IPS-NIHi11 (cell line): ENCODE results near the gene WNK2.

ENCODE experiments used
- DNase-seq: peaks from one replicate; pipeline ENCODE4 v3.0.0; 2012; ENCODE audit warnings: mixed read lengths, low spot score

Gene WNK2

DNA sequence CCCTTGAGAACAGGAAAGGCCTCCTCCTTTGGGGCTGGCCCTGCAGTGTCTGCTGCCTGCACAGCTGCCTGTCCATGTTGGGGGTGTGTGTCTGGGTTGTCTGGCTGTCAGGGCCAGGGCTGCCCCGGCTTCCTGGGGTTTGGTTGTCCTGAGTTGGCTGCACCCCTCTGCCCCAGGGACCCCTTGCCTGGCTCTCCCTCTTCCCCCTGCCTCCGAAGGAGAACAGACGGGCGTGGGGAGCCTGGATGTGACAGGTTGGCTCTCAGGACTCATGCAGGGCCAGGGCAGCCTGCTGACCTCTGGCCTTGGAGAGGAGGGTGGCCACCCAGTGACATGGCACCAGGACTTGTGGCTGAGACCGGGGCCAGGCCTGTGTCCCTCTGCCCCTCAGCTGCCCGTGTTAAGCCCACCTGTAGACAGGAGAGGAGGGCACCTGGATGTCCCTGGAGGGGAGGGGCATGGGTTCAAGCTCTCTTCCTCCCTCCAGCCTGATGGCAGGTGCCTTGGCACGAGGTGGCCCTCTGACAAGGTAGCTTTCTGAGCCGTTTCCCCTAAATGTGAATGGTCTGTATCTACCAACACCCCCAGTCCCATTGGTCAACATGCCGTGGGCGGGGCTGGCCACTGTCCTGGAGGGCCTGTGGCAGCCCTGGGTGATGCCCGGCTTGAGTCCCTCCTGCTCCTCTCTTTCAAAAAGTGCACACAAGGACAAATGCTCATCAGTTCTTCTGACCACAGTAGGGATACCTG lies 34.9 kb downstream of the WNK2 start:
- DNase-seq = no peak

DNA sequence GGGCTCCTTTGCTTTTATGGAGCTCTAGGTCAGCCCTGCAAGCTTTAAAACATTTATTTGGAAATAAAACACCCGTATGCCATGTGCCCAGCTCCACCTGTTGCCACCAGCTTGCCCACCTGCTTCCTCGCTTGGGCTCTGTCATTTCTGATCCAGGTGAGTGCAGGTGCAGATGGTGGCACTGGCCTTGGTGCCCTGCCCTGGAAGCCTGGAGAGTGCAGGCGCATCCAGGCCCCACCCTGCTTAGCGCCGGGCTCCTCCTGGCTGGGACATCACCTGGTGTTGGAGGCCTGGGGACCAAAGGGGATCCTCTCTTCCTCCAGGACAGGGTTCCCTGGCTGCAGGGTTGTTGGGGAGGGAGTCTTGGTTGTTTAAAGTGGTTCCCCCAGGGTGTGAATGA lies 35.8 kb downstream of the WNK2 start:
- no peak for DNase-seq

DNA sequence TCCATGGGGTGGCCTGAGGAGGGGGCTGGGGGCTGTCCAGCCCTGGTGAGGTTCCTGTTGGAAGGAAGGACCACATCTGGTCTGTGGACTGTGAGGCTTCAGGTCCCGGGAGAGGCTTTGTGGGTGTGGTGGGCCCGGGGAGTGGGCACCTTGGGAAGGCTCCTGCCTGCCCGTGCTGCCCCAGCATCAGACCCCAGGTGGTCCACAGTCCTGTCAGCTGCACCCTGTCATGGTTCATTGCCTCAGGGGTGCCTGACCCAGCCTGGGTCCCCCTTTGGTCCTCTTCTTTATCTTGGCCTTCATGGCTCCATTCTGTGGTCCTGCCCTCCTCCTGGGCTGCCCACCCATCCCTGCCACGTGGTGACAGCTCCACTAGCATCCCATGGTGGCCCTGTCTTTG lies 36.7 kb downstream of the WNK2 start:
- DNase-seq = no peak

DNA sequence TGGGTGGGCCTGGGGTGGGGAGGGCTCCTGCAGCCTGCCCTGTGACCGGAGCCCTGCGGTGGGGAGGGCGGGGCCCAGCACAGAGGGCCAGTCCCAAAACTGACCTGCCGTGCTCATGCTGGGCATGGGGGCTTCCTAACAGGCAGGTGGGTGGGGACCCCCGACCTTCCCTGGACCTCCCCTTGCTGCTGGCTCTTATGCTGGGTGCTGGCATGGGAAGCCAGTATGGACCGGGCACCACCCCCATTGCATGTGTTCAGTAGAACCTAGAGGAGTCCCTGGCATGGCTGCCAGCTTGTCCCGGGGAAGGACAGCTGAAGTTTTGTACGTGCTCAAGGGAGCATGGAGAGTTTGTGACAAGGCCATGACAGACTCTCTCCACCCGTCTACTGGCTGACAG lies 37.1 kb downstream of the WNK2 start:
- DNase-seq = no peak

DNA sequence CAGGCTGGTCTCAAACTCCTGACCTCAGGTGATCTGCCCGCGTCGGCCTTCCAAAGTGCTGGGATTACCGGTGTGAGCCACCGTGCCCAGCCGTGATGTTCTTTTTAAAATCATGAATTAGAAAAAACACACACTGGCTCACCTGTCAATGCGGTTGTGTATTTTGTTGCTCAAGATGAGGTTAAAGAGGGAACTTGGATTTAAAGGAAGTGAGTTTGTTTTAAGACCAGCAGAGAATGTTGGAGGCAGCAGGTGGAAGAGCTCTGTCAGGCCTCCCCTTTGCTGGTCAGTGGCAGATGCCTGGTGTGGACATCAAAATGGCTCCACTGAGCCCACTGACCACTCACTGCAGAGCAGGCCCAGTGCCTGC lies 38.9 kb downstream of the WNK2 start:
- no peak for DNase-seq

DNA sequence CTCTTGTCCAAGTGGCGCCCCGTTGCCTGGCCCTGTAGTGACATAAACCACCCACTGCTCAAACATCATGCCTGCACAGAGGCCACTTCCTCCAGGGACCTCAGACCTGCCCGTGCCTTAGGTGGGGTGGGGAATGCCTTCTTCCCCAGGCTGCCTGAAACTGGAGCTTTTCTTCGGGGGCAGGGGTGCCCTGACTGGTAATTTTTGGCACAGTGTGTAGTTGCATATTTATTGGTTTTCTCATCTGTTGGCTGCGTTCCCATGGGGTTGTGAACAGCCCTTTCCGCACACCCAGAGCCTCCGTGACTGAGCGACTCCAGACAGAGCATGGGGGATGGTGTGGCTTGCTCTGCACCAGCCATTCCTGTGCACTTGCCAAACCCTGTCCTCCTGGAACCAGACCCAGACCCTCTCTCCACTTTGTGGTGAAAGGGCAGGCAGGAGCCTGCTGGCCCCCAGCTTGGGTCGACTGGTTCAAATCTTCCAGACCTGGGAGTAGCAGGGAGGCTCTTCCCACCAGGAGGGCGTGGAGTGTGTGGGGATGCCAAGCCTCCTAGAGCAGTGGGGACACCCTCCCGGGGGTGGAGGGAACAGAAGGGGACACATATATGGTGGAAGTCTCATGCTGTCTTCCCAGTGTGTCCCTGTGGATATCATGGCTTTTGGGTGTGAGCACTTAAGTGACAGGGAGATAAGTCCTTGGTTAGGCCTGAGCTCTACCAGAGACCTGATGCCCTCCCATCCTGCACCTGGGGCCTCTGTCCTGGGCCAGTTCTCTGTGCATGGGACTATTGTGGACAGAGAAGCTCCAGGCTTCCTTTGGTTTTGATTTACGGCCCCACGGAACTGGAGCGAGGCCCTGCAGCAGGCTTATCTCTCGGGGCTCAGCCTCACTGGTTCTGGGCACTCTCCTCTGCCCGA lies 39.6 kb downstream of the WNK2 start:
- DNase-seq = peak; percentile 54

DNA sequence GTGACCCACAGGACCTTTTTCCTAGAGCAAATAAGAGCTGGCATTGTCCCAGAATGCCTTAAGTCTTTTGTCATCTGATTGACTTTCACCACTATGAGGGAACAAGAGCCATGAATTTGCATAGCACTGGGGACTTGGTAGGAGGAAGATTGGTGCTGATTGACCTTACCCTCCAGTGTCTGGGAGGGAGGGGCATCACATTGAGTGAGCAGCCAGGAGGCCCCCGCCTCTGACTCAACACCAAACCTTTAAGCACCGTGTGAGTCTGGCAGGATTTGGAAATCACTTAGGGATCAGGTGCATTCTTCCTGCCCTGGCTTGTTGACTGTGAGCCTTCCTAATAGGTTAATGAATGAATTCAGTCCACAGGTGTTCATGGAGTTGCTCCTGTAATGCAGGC lies 40.7 kb downstream of the WNK2 start:
- peak; percentile 64 for DNase-seq

DNA sequence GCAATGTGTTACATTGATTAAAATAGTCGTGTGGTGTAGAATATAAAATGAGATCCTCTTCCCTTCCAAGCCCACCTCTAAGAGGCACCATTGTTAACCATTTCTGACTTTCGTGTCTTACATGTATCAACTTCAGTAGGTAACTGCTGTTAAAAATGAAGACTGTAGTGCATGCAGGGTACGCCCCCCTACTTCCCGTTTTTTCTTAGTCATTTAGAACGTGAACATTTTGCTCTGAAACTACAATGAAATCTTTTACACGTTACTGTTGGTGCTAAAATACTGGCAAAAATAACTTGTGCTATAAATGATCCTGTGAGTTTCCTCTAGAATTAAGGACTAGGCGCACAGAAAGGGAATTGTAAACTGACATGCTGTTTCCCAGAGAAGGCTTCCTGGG lies 41.5 kb downstream of the WNK2 start:
- DNase-seq = no peak

DNA sequence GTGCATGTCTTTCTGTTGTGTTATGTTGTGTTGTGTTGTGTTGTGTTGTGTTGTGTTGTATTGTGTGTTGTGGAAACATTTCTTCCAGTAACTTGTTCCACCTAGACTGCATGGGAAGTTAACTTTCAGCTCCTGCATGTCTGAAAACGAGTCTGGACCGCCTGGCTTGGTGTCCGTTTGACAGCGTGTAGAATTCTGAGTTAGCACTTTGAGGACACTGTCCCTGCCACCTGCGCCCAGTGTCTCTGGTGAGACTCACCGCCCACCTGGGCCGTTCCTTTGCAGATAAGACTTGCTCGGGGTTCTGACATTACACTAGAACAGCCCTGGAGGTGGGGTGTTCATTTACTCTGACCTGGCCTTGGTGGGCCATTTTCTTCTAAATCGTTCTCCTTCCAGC lies 42.0 kb downstream of the WNK2 start:
- DNase-seq = no peak

DNA sequence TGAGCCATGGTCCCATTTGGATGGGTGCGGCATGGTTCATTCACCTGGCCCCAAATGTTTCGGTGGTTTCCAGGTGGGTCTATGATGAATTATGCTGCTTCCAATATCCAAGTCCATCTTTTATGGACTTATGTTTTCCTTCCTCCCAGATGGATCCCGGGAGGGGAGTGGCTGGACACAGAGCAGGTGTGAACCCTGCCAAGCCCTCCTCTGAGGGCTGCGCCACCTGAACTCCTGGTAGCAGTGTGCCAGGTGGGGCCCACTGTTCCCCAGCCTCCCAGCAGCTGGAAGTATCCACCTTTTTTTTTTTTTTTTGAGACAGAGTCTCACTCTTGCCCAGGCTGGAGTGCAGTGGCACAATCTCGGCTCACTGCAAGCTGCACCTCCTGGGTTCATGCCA lies 42.9 kb downstream of the WNK2 start:
- DNase-seq = no peak

DNA sequence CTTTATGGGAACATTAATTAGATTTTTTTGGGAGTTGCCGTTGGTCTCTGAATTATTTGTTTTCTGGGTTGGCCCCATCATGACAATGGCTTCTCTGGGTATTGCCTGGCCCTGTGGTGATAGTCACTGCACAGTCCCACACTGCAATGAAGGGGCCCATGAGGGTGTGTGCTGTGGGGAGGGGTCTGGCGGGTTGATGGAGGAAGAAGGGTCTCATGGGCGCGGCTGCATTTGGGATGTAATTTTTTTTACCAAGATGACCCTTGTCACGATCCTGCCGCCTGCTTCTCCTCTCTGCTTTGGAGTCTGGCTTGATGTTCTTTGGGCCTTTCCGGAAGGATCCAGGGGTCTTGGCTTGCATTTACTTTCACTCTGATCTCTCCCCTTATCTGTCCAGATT lies 44.1 kb downstream of the WNK2 start:
- no peak for DNase-seq

DNA sequence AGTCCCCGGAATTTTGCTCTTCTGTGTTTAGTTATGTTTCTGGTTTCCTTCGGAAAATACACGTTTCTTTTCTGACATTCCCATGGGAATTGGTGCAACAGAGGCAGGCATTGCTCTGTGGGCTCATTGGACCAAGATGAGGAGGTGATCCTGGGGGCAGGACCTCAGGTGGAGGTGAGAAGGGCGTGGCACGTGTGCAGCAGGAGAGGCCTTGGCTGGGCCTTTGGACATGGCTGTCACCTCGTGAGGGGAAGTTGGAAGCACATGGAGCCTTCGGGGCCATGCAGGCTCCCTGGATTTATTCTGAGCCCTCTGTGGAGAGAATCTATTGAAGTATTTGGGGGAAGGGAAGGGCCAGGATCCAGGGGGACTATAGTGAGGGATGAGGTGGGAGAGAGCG lies 44.5 kb downstream of the WNK2 start:
- DNase-seq = no peak

DNA sequence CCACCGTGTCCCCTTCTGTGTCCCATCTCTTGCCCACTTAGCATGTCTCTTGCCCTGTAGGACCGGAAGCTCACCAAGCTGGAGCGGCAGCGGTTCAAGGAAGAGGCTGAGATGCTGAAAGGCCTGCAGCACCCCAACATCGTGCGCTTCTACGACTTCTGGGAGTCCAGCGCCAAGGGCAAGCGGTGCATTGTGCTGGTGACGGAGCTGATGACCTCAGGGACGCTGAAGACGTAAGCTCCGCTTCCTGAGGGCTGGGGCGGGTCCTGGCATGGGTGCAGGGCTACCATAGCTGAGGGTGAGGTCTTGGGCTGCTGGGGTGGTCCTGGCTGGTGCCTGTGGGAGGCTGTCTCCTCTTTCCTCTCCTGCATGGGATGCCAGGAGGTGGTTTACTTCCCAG lies 45.7 kb downstream of the WNK2 start:
- no peak for DNase-seq

DNA sequence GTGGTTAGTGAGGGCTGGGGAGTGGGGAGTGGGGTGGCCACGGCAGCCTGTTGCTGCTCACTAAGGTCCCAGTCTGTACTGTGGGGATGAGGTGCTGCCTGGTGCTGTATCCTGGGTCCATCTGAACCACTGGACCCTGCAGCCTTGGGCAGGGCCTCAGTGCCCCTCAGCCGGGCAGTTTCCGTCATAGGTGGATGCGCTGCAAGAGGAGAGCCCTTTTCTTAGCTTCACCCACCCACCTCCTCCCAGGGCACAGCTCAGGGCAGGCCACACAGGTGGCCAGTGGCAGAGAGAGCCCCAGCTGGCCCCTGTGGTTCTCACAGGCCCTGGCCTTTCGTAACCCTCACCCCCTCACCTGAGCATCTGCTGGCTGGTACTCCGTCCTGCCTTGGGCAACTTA lies 46.2 kb downstream of the WNK2 start:
- no peak for DNase-seq

DNA sequence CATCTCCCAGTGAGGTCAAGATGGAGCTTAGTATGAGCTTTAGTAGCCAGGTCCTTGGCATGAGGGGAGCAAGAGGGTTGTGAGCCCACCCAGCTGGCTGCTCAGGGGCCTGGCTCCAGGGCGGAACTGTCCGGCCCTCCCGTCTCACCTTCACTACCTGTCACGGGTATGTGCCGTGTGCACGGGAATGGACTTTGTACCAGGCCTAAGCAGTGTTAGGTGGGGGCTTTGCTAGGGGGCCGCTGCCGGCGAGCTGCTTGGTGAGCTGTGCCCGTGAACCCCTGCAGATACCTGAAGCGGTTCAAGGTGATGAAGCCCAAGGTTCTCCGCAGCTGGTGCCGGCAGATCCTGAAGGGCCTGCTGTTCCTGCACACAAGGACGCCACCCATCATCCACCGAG lies 46.7 kb downstream of the WNK2 start:
- no peak for DNase-seq

DNA sequence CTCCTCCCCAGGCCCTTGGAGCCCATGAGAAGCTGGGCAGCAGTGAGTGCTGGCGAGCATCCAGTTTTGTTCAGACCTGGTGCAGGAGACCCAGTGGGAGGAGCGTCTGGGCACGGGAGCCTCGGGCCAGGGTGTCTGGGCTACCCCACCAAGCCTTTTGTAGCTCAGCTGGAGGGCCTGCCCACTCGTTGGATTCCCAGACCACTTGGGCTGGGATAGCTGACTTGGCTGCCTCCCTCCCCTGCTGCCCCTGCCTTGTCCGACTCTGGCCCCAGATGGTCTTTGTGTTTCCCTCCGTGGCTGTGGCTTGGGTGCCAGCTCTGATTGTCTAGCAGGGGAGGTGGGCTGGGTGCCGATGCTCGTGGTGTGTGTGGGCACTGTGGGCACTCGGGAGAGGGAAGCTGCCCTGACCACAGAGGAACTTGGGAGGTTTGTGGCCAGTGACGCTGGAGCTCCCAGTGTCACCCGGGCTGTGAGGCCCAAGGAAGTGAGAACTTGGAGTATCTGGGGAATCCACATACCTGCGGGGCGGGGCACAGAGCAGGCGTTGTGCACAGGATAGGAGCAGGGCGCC lies 47.3 kb downstream of the WNK2 start:
- DNase-seq = no peak

DNA sequence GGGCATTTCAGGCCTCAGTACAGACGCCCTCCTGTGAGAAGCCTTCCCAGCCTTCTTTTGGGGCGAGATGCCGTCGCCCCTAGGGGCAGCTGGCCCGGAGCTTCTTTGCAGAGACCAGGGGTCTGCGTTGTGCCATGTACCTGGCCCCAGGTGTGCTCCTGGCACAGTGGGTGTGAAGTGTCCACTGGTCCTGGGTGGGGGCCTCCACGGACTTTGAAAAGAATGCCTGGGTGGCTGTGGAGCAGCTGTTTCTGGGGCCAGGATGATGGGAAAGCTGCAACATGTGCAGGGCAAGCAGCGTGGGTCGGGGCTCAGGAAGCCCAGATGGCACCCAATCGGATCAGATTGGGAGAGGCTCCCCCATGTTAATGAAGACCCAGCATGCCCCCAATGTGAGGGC lies 47.8 kb downstream of the WNK2 start:
- DNase-seq = no peak

DNA sequence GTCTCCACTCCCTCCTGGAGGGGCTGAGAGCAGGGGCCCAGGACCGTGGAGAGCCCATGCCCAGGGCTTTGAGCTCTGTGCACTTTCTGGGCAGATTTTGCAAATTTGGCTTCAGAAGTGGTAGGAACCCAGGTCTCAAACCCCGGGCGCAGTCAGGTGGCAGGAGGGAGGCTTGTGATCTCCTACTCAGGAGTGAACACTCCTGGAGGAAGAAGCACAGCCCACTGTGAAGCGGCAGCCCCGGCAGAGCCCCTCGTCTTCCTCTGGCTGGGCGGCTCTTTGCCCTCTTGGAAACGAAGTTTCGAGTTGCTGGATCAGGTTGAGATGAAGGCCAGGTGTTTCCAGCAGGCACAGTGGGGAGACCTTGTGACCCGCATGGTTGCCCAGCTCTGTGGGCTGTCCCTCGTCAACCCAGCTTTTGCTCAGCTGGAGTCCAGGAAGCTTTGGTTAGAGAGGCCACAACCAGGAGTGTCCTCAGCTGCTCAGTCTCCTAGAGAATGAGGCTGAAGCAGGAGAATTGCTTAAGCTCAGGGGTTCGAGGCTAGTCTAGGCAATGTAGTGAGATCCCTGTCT lies 48.5 kb downstream of the WNK2 start:
- DNase-seq = no peak

DNA sequence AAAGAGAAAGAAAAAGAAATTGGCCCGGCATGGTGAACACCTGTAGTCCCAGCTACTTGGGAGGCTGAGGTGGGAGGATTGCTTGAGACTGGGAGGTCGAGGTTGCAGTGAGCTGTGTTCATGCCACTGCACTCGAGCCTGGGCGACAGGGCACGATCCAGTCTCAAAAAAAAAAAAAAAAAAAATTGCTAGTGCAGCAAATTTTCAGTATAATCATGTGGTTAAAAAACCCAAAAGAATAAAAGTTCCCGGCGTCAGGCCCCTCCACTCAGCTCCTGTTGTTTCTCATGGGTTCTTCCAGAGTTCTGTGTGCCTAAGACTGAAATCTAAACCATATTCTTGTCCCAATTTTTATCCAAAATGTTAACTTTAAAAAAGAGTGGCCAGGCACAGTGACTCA lies 49.1 kb downstream of the WNK2 start:
- no peak for DNase-seq

DNA sequence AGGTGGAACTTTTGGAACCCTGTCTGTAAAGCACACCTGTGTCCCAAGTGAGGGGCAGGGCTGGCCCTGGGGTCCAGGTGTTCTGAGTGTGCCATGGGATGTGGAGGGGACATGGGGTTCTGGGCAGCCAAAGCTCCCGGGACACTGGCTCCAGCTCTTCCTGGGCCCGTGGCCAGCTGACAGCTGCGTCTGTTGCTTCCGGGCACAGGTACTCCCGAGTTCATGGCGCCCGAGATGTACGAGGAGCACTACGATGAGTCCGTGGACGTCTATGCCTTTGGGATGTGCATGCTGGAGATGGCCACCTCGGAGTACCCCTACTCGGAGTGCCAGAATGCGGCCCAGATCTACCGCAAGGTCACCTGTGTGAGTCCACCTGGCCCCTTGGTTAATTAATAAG lies 50.7 kb downstream of the WNK2 start:
- DNase-seq = no peak

DNA sequence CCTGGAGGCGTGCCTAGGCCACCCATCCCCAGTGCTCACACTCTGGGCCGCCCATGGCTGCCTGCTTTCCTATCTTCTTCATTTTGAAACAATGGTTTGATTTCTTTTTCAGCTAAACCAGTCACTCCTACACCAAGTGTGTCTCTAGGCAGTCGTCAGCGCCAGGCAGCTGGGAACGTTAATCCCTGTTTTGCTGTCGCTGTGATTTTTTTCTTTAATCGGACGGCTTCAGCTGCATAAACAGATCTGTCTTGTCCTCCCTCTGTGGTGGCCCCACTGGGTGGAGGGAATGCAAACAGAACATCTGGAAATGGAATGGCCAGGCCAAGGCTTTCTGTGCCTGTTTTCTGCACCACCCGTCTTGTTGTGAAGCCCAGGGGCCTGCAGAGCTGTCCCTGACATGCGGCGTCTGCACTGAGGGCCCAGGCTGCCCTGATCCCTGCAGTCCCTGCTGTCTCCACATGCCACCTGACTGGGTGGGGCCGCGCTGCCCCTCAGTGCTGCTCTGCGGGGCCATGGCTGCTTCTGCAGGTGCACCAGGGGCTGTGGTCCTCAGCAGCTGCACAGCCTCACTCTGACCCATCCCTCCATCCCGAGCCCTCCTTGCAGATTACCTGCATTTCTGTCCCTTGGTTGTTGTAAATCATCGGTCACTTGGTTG lies 51.5 kb downstream of the WNK2 start:
- no peak for DNase-seq

DNA sequence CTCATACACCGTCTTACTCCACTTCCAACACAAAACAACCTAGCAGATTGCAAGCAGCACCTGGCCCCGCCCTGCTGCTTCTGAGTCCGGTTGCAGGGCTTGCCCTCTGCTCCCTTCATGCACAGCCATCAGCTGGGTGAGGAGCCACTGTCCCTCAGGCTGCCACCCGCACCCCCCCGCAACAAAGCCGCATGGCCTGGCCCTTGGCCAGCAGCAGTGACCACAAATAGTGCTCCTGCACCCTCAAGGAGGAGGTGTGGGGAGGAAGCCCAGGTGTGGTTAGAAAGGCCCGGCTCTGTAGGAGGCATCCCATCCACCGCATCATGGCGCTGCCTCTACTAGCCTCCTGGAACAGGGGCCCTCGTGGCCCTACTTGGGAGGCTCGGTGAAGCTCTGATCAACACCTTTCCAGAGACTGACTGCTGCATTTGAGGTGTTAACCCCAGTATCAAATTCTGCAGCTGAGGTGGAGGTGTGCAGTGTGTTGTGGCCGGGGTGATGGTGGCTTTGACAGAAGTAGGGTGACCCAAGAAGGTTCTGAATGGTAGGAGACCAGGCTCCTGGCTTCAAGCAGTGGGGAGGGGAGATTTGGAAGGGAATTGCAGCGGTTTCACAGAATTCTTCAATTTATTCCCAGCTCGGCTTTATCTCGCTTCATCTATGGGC lies 52.7 kb downstream of the WNK2 start:
- no peak for DNase-seq
